Osteocyte (in vitro differentiated cells): ENCODE data around the gene FAM221B. TPM values are rescaled to one million over a fixed set of nuclear protein-coding genes. Genes with fewer than 3 reads are reported as not detected.

Source experiments
- DNase-seq: peaks from one replicate; pipeline ENCODE4 v3.0.0; 2021; ENCODE audit warnings: mixed read lengths; ENCODE audit not compliant: unreplicated experiment; ENCODE audit errors: extremely low spot score
- H3K27ac Mint-ChIP-seq: one replicate; pipeline ENCODE4 v1.8.0; 2021; ENCODE audit warnings: mild to moderate bottlenecking, mixed read lengths; ENCODE audit not compliant: unreplicated experiment
- H3K27me3 Mint-ChIP-seq: one replicate; pipeline ENCODE4 v1.8.0; 2021; ENCODE audit warnings: mixed read lengths; ENCODE audit not compliant: unreplicated experiment
- H3K36me3 Mint-ChIP-seq: one replicate; pipeline ENCODE4 v1.8.0; 2021; ENCODE audit warnings: mixed read lengths; ENCODE audit not compliant: unreplicated experiment
- H3K4me1 Mint-ChIP-seq: one replicate; pipeline ENCODE4 v1.8.0; 2021; ENCODE audit warnings: mixed read lengths; ENCODE audit not compliant: unreplicated experiment
- H3K4me3 Mint-ChIP-seq: one replicate; pipeline ENCODE4 v1.8.0; 2021; ENCODE audit warnings: mild to moderate bottlenecking, moderate library complexity, mixed read lengths; ENCODE audit not compliant: unreplicated experiment
- H3K9me3 Mint-ChIP-seq: one replicate; pipeline ENCODE4 v1.8.0; 2021; ENCODE audit warnings: mixed read lengths; ENCODE audit not compliant: unreplicated experiment
- CTCF ChIP-seq: fragments of 200-600 bp; sonication (generic); IDR thresholded peaks from 2 replicates; pipeline ENCODE4 v1.5.0; 2021; ENCODE audit warnings: antibody characterized with exemption, mild to moderate bottlenecking, moderate library complexity
- total RNA-seq: library from RNA; stranded (reverse); gene quantifications from 2 replicates; pipeline ENCODE4 v1.2.1, GENCODE V29; 2021

The FAM221B gene
- total RNA-seq, 1 donor from 2014 or later, result not detected

- Mint-ChIP-seq H3K27me3 (peaks cover 2% of the 10 kb centered on the region), H3K36me3 (no peaks in the 10 kb centered on the region), H3K4me3 (no peak overlapping the region), H3K9me3 (no peaks in the 10 kb centered on the region), H3K4me1 (no peaks in the 10 kb centered on the region), H3K27ac (no peak overlapping the region)
- no peak for TF ChIP-seq CTCF
- no peak for DNase-seq
Observed at GRCh38 chr9:35868933-35869332, 40.4 kb upstream of the FAM221B start.

GRCh38 chr9:35867538-35867937 lies 39.0 kb upstream of the FAM221B start:
- no peak overlapping the region for H3K4me3 Mint-ChIP-seq
- no peaks in the 10 kb centered on the region for H3K4me1 Mint-ChIP-seq
- peaks cover 13% of the 10 kb centered on the region for H3K27me3 Mint-ChIP-seq
- no peaks in the 10 kb centered on the region for H3K9me3 Mint-ChIP-seq
- no peaks in the 10 kb centered on the region for H3K36me3 Mint-ChIP-seq
- TF ChIP-seq CTCF, result no peak
- no peak overlapping the region for H3K27ac Mint-ChIP-seq
- peak; percentile 57 for DNase-seq

GRCh38 chr9:35864695-35865255 lies 36.2 kb upstream of the FAM221B start:
- Mint-ChIP-seq H3K4me1 (no peaks in the 10 kb centered on the region), H3K36me3 (no peaks in the 10 kb centered on the region), H3K4me3 (no peak overlapping the region), H3K9me3 (no peaks in the 10 kb centered on the region), H3K27me3 (peaks cover 37% of the 10 kb centered on the region), H3K27ac (no peak overlapping the region)
- TF ChIP-seq CTCF, result no peak
- DNase-seq, result peak; percentile 73

- peak; percentile 71 for DNase-seq
- Mint-ChIP-seq H3K4me3 (no peak overlapping the region), H3K27me3 (peaks cover 44% of the 10 kb centered on the region), H3K36me3 (no peaks in the 10 kb centered on the region), H3K9me3 (no peaks in the 10 kb centered on the region), H3K4me1 (no peaks in the 10 kb centered on the region), H3K27ac (no peak overlapping the region)
- TF ChIP-seq CTCF, result no peak
Observed at GRCh38 chr9:35863583-35863982, 35.1 kb upstream of the FAM221B start.

GRCh38 chr9:35862328-35862727 lies 33.8 kb upstream of the FAM221B start:
- Mint-ChIP-seq H3K27me3 (peaks cover 44% of the 10 kb centered on the region), H3K27ac (no peak overlapping the region), H3K4me3 (no peak overlapping the region), H3K4me1 (no peaks in the 10 kb centered on the region), H3K36me3 (no peaks in the 10 kb centered on the region), H3K9me3 (no peaks in the 10 kb centered on the region)
- DNase-seq, result peak; percentile 65
- TF ChIP-seq CTCF, result no peak
